ENCODE measurements around the gene PLCD3. TPM values are rescaled to one million over a fixed set of nuclear protein-coding genes. Genes with fewer than 3 reads are reported as not detected.

PLCD3 gene
- total RNA-seq, 2 experiments from 2014 or later: 3.9 to 6.6 TPM

DNA sequence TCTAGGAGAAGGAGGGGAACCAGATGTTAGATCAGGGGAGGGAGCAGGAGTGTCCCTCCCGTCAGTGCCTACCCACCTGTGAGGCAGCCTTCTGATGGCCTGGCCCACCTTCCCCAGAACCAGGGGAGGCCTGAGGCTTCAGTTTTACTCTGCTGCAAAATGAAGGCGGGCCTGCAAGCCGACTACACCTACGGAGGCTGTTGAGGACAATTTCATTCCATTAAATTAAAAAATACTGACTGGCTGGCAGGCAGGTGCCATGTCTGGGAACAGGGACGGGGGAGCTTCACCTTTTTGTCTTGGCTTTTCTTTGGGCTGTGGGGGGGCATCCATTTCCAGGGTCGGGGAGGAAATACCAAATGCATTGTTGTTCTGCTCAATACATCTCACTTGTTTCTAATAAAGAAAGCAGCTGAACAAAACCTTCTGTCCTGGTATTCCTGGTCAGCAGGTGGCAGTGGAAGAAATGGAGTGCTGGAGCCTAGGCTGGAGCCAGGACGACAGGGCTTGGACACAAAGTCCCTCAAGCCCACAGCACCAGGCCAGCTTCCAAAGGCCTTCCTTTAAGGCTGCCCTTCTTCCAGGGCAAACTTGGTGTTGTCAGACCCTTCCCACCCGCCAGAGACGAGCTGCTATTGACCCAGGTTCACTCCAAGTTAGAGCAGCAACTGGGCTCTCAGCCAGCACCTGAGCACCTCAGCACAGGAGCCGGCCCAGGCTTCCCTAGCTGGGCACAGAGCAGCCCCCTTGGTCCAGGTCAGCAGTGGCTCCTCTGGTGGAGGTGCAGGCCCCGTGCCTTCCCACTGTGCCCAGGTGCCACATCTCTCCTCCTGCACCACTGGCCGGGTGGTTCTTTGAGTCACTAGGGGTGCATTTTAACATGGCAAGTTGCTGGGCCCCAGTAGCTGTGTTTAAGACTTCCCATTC is 23.5 kb downstream of the PLCD3 start:
- no peak overlapping the region for H3K4me3 Mint-ChIP-seq
- peaks cover 14% of the 10 kb centered on the region for H3K36me3 Mint-ChIP-seq (ENCODE audit: low read depth)
- H3K27ac Mint-ChIP-seq: no peak overlapping the region
- no peaks in the 10 kb centered on the region for H3K4me1 Mint-ChIP-seq (ENCODE audit: low read depth)
- TF ChIP-seq CTCF (IDR thresholded peaks at IDR 0.05): no peak
- intact Hi-C loops (cut with micrococcal nuclease): no loop called here
- ChIA-PET POLR2A (interaction anchor here (0.6 to 1.5 kb wide), 5 partner anchors 8 to 159 kb away, joined by 3 to 4 read pairs (median 3); no protein-coding TSS in a partner anchor), CTCF (interaction anchor here (1.2 to 1.8 kb wide), 2 partner anchors 9 to 26 kb away, joined by 6 to 7 read pairs; partner anchors contain the start of gene ACBD4)
- H3K9me3 Mint-ChIP-seq: no peaks in the 10 kb centered on the region
- H3K27me3 Mint-ChIP-seq: no peaks in the 10 kb centered on the region
- ATAC-seq: no peak
- DNase-seq: no peak

GRCh38 chr17:45108051-45108450 is 24.3 kb downstream of the PLCD3 start:
- Mint-ChIP-seq H3K4me1 (ENCODE audit: low read depth) (no peaks in the 10 kb centered on the region), H3K36me3 (ENCODE audit: low read depth) (peaks cover 20% of the 10 kb centered on the region), H3K9me3 (no peaks in the 10 kb centered on the region), H3K27ac (no peak overlapping the region), H3K4me3 (no peak overlapping the region), H3K27me3 (no peaks in the 10 kb centered on the region)
- intact Hi-C loops (cut with micrococcal nuclease): no loop called here
- ChIA-PET CTCF (interaction anchor here (1.8 kb wide), 1 partner anchor 9 kb away, joined by 7 read pairs; no protein-coding TSS in a partner anchor), POLR2A (interaction anchor here (0.5 to 1.2 kb wide), 2 partner anchors 9 to 53 kb away, joined by 3 read pairs; no protein-coding TSS in a partner anchor)
- TF ChIP-seq CTCF (IDR thresholded peaks at IDR 0.05): no peak
- no peak for DNase-seq
- ATAC-seq: no peak

DNA sequence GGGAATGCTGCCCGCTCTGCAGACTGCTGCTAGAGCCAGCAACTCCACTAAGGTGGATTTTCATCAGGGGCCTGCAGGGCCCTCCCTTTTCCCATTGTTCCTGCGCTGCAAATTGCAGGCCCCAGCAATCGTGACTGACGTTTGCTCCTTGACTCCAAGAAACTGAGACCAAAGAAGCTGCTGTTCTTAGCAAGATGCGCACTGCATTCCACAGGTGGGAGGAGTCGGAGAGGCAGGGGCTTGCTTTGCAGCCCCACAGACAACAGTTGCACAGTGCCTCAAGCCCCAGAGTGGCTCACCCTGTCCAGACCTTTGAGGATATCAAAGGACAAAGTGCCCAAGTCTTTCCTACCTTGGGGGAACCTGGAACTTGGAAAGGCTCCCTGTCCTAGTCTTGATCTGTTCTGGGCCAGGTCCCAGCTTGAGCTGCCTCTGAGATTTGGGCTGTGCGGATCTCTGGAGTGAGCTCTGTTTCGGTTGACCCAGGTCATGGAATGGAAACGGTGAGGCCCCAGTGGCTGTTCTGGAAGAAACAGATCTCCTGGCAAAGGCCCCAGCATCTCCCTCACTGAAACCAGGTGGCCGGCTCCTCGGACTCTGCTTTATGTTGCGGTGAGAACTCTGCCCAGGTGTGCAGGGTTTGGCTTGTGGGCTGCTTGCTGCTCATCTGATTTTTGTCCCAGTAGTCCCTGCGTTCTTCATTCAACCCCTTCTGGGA is 24.9 kb downstream of the PLCD3 start:
- Mint-ChIP-seq H3K9me3 (no peaks in the 10 kb centered on the region), H3K27ac (no peak overlapping the region), H3K36me3 (ENCODE audit: low read depth) (peaks cover 26% of the 10 kb centered on the region), H3K4me1 (ENCODE audit: low read depth) (no peaks in the 10 kb centered on the region), H3K4me3 (no peak overlapping the region), H3K27me3 (no peaks in the 10 kb centered on the region)
- ATAC-seq (no peak), DNase-seq (no peak)
- intact Hi-C loops (cut with micrococcal nuclease): no loop called here
- no peak for TF ChIP-seq CTCF (IDR thresholded peaks at IDR 0.05)
- ChIA-PET CTCF (interaction anchor here (1.8 kb wide), 1 partner anchor 8 kb away, joined by 7 read pairs; no protein-coding TSS in a partner anchor), POLR2A (interaction anchor here (0.5 kb wide), 1 partner anchor 53 kb away, joined by 3 read pairs; no protein-coding TSS in a partner anchor)

DNA sequence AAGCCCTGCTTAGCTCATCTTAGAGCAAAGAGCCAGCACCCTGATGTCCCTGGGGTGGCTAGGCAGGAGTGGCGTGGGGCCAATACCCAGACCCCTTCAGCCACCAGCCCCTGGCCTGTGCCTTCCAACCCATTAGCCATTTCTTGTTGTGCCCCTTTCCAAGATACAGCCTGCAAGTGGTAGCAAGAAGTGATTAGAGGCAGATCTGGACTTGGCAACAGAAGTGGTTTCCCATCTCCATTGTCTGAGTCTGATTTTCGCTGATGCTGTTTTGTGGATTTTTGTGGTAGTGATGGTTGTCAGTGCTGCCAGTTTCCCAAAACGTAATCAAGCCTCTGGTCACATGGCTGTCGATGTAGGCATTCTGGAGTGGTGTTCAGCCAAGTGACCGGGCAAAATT is 25.7 kb downstream of the PLCD3 start:
- H3K4me3 Mint-ChIP-seq: no peak overlapping the region
- H3K27ac Mint-ChIP-seq: no peak overlapping the region
- TF ChIP-seq CTCF (IDR thresholded peaks at IDR 0.05): no peak
- intact Hi-C loops (cut with micrococcal nuclease): no loop called here
- POLR2A ChIA-PET: no interaction called here
- DNase-seq (no peak), ATAC-seq (no peak)
- CTCF ChIA-PET: no interaction called here
- H3K27me3 Mint-ChIP-seq: no peaks in the 10 kb centered on the region
- H3K4me1 Mint-ChIP-seq (ENCODE audit: low read depth): no peaks in the 10 kb centered on the region
- H3K36me3 Mint-ChIP-seq (ENCODE audit: low read depth): peaks cover 34% of the 10 kb centered on the region
- no peaks in the 10 kb centered on the region for H3K9me3 Mint-ChIP-seq

All from activated CD8-positive, alpha-beta T cell treated with anti-CD3 and anti-CD28 coated beads for 36 hours (primary cell).